Measurements from ENCODE around the gene B3GAT1.

- TF ChIP-seq CTCF (conservative IDR thresholded peaks at IDR 0.05 in 1 of 2, IDR thresholded peaks at IDR 0.05 in 1 of 2; ENCODE audit: extremely low read depth in 1 of 2, insufficient read depth in 1 of 2, low read depth in 1 of 2, low read length in 2 of 2) (no peak), EZH2 (IDR thresholded peaks at IDR 0.05; ENCODE audit: borderline replicate concordance, low read length) (no peak)
Observed at GRCh38 chr11:134337051-134337450, 75.0 kb downstream of the B3GAT1 start.

Measured in mammary epithelial cell (primary cell).